ENCODE measurements around the gene TSEN34.

- TF ChIP-seq POLR2A (IDR thresholded peaks at IDR 0.05; ENCODE audit: low read length) (no peak), GATA1 (IDR thresholded peaks at IDR 0.05; ENCODE audit: low read depth, low read length) (no peak)
Observed at GRCh38 chr19:54151362-54152035, 39.6 kb upstream of the TSEN34 start.

Data from erythroblast (primary cell).